H9 (cell line): ENCODE measurements around the gene CTSW. TPM values are rescaled to one million over a fixed set of nuclear protein-coding genes. Genes with fewer than 3 reads are reported as not detected.

Experiments used
- DNase-seq: peaks from one replicate; pipeline ENCODE4 v3.0.0-alpha.2; 2017
- H2AFZ ChIP-seq: one replicate; pipeline ENCODE4 v1.6.1; 2013; ENCODE audit warnings: mild to moderate bottlenecking, low read length, control low read depth, moderate library complexity
- H2AK5ac ChIP-seq: 2 replicates; pipeline ENCODE4 v1.6.1; 2013; ENCODE audit warnings: low read length, control low read depth, mixed read lengths; ENCODE audit not compliant: insufficient read length
- H2BK120ac ChIP-seq: one replicate; pipeline ENCODE4 v1.6.1; 2013; ENCODE audit warnings: low read depth, mild to moderate bottlenecking, low read length, control low read depth, inconsistent platforms; ENCODE audit not compliant: poor library complexity, severe bottlenecking
- H2BK12ac ChIP-seq: 2 replicates; pipeline ENCODE4 v1.6.1; 2013; ENCODE audit warnings: low read length, control low read depth, mixed read lengths, low read depth; ENCODE audit not compliant: insufficient read length
- H2BK15ac ChIP-seq: 2 replicates; pipeline ENCODE4 v1.6.1; 2013; ENCODE audit warnings: low read depth, low read length, control low read depth
- H2BK20ac ChIP-seq: one replicate; pipeline ENCODE4 v1.6.1; 2013; ENCODE audit warnings: low read depth, mild to moderate bottlenecking, low read length, control low read depth, inconsistent platforms; ENCODE audit not compliant: poor library complexity, severe bottlenecking
- H2BK5ac ChIP-seq: 2 replicates; pipeline ENCODE4 v1.6.1; 2013; ENCODE audit warnings: low read length, control low read depth, mixed read lengths; ENCODE audit not compliant: insufficient read length
- H3K14ac ChIP-seq: 2 replicates; pipeline ENCODE4 v1.6.1; 2013; ENCODE audit warnings: low read length, control low read depth; ENCODE audit not compliant: insufficient read depth
- H3K18ac ChIP-seq: 2 replicates; pipeline ENCODE4 v1.6.1; 2013; ENCODE audit warnings: low read depth, mild to moderate bottlenecking, mixed read lengths, low read length, control low read depth; ENCODE audit not compliant: insufficient read length
- H3K23ac ChIP-seq: 2 replicates; pipeline ENCODE4 v1.6.1; 2013; ENCODE audit warnings: low read length, control low read depth, mixed read lengths, low read depth; ENCODE audit not compliant: insufficient read length
- H3K23me2 ChIP-seq: 2 replicates; pipeline ENCODE4 v1.6.1; 2013; ENCODE audit warnings: low read depth, mild to moderate bottlenecking, mixed read lengths, low read length, control low read depth; ENCODE audit not compliant: insufficient read length, poor library complexity, severe bottlenecking
- H3K27ac ChIP-seq: 2 replicates; pipeline ENCODE4 v1.5.1; 2013; ENCODE audit warnings: low read length, control low read depth, mixed read lengths, low read depth; ENCODE audit not compliant: insufficient read length
- H3K27me3 ChIP-seq: 2 replicates; pipeline ENCODE4 v1.6.1; 2013; ENCODE audit warnings: low read length, control low read depth, inconsistent platforms; ENCODE audit not compliant: insufficient read depth
- H3K4ac ChIP-seq: 2 replicates; pipeline ENCODE4 v1.6.1; 2013; ENCODE audit warnings: low read depth, mild to moderate bottlenecking, control low read depth, inconsistent platforms, low read length, moderate library complexity
- H3K4me1 ChIP-seq: 2 replicates; pipeline ENCODE4 v1.6.1; 2013; ENCODE audit warnings: low read length, control low read depth, inconsistent platforms; ENCODE audit not compliant: insufficient read depth
- H3K4me2 ChIP-seq: 2 replicates; pipeline ENCODE4 v1.6.1; 2013; ENCODE audit warnings: low read length, control low read depth, mixed read lengths; ENCODE audit not compliant: insufficient read length, insufficient read depth
- H3K56ac ChIP-seq: 2 replicates; pipeline ENCODE4 v1.6.1; 2013; ENCODE audit warnings: low read depth, mild to moderate bottlenecking, mixed read lengths, low read length, control low read depth; ENCODE audit not compliant: insufficient read length
- H3K79me1 ChIP-seq: 2 replicates; pipeline ENCODE4 v1.6.1; 2013; ENCODE audit warnings: low read depth, mild to moderate bottlenecking, moderate library complexity, low read length, control low read depth, inconsistent platforms; ENCODE audit not compliant: insufficient read depth, poor library complexity, severe bottlenecking
- H3K79me2 ChIP-seq: 2 replicates; pipeline ENCODE4 v1.6.1; 2013; ENCODE audit warnings: low read length, control low read depth, inconsistent platforms; ENCODE audit not compliant: insufficient read depth
- H3K9ac ChIP-seq: 2 replicates; pipeline ENCODE4 v1.6.1; 2013; ENCODE audit warnings: low read length, control low read depth, mixed read lengths; ENCODE audit not compliant: insufficient read length; ENCODE audit errors: extremely low read depth
- H3K9me3 ChIP-seq: one replicate; pipeline ENCODE4 v1.6.1; 2013; ENCODE audit warnings: low read depth, low read length, inconsistent platforms; ENCODE audit not compliant: control insufficient read depth
- H3T11ph ChIP-seq: one replicate; pipeline ENCODE4 v1.6.1; 2013; ENCODE audit warnings: mild to moderate bottlenecking, low read length, control low read depth, inconsistent platforms
- H4K20me1 ChIP-seq: one replicate; pipeline ENCODE4 v1.6.1; 2013; ENCODE audit not compliant: control insufficient read depth, insufficient read length, insufficient read depth
- H4K5ac ChIP-seq: 2 replicates; pipeline ENCODE4 v1.6.1; 2013; ENCODE audit warnings: low read depth, mild to moderate bottlenecking, mixed read lengths, low read length, control low read depth; ENCODE audit not compliant: insufficient read length
- H4K8ac ChIP-seq: replicated peaks from 2 replicates; pipeline ENCODE4 v1.6.1; 2013; ENCODE audit warnings: low read length, control low read depth, mixed read lengths, low read depth; ENCODE audit not compliant: insufficient read length
- H4K91ac ChIP-seq: 2 replicates; pipeline ENCODE4 v1.6.1; 2013; ENCODE audit warnings: low read depth, mild to moderate bottlenecking, moderate library complexity, mixed read lengths, low read length, control low read depth; ENCODE audit not compliant: insufficient read length
- H3K27ac Mint-ChIP-seq, 3 experiments: 2 replicates in 2 of 3; 3 replicates in 1 of 3; pipeline ENCODE4 v1.8.0; 2020 to 2021; ENCODE audit warnings: mixed read lengths in 3 of 3, mild to moderate bottlenecking in 1 of 3, moderate library complexity in 1 of 3
- H3K27me3 Mint-ChIP-seq: 2 replicates; pipeline ENCODE4 v1.8.0; 2021; ENCODE audit warnings: low read depth, mild to moderate bottlenecking, moderate library complexity, mixed read lengths
- H3K36me3 Mint-ChIP-seq, 3 experiments: 2 replicates in 2 of 3; 3 replicates in 1 of 3; pipeline ENCODE4 v1.8.0; 2020 to 2021; ENCODE audit warnings: low read depth in 3 of 3, mixed read lengths in 3 of 3; ENCODE audit not compliant: insufficient read depth in 1 of 3
- H3K4me1 Mint-ChIP-seq, 2 experiments: 2 replicates each; pipeline ENCODE4 v1.8.0; 2020; ENCODE audit warnings: mixed read lengths in 2 of 2
- H3K4me3 Mint-ChIP-seq, 2 experiments: 2 replicates in 1 of 2; 3 replicates in 1 of 2; pipeline ENCODE4 v1.8.0; 2020 to 2021; ENCODE audit warnings: mild to moderate bottlenecking in 2 of 2, mixed read lengths in 2 of 2, moderate library complexity in 1 of 2
- H3K9me3 Mint-ChIP-seq, 2 experiments: 2 replicates in 1 of 2; 3 replicates in 1 of 2; pipeline ENCODE4 v1.8.0; 2020; ENCODE audit warnings: mild to moderate bottlenecking in 2 of 2, mixed read lengths in 2 of 2, moderate library complexity in 1 of 2
- CTCF ChIP-seq: fragments of 200-600 bp; sonication (generic); conservative IDR thresholded peaks from 3 replicates; pipeline ENCODE4 v1.8.0; 2021; ENCODE audit warnings: antibody characterized with exemption, mild to moderate bottlenecking
- WGBS: extraction: QIAGEN DNeasy Blood & Tissue Kit; methylation state at CpG from one replicate; pipeline ENCODE4 v1.1.7; 2013; ENCODE audit warnings: missing lambda C conversion rate, low lambda C conversion rate, mixed read lengths; ENCODE audit not compliant: insufficient read length; ENCODE audit errors: extremely low coverage; 5-methylcytosine and 5-hydroxymethylcytosine counted together
- total RNA-seq: library from RNA; stranded (reverse); gene quantifications from 2 replicates; pipeline ENCODE4 v1.2.1, GENCODE V29; 2021

Gene CTSW
- total RNA-seq, 1 experiment from 2014 or later = not detected

- no peak overlapping the region for H2BK15ac ChIP-seq
- H4K8ac ChIP-seq = no peak overlapping the region
- no peak overlapping the region for H3T11ph ChIP-seq
- H3K18ac ChIP-seq = peak overlapping the region; percentile 65
- no peak overlapping the region for H2AK5ac ChIP-seq
- H3K14ac ChIP-seq = peak overlapping the region; percentile 62; the same call in 1 of the 2 replicates
- no peak overlapping the region for H2BK5ac ChIP-seq
- peak; percentile 67 for DNase-seq
- H3K23me2 ChIP-seq = peaks cover 9% of the 10 kb centered on the region
- no peak overlapping the region for H3K56ac ChIP-seq
- Mint-ChIP-seq H3K9me3 (no peaks in the 10 kb centered on the region; a peak in 1 of 5 replicates), H3K4me1 (peaks cover 14 to 17% of the 10 kb centered on the region in 2 experiments), H3K4me3 (peak overlapping the region; percentile 78 to 80), H3K27me3 (peaks cover 69% of the 10 kb centered on the region), H3K36me3 (peaks cover 0 to 23% (median 0%) of the 10 kb centered on the region in 3 experiments; a peak in 2 of 7 replicates), H3K27ac (0 out of 7 replicates have a peak overlapping the region, but pooled peaks of 1 of the 3 experiments have one; percentile 14)
- no peak overlapping the region for H4K5ac ChIP-seq
- H2BK120ac ChIP-seq = no peak overlapping the region
- no peak overlapping the region for H3K4ac ChIP-seq
- WGBS = no CpG with 5 or more reads among the region's 78 CpGs
- H3K79me1 ChIP-seq = no peaks in the 10 kb centered on the region
- H3K79me2 ChIP-seq = no peaks in the 10 kb centered on the region
- H2BK12ac ChIP-seq = no peak overlapping the region
- H4K91ac ChIP-seq = no peak overlapping the region
- no peaks in the 10 kb centered on the region for H3K9me3 ChIP-seq
- TF ChIP-seq CTCF = no peak
- H3K9ac ChIP-seq = no peak overlapping the region
- no peak overlapping the region for H3K27ac ChIP-seq
- H2BK20ac ChIP-seq = no peak overlapping the region
- H3K23ac ChIP-seq = no peak overlapping the region
- no peaks in the 10 kb centered on the region for H3K4me1 ChIP-seq
- no peak overlapping the region for H2AFZ ChIP-seq
- no peaks in the 10 kb centered on the region for H4K20me1 ChIP-seq
- peak overlapping the region; percentile 86 for H3K4me2 ChIP-seq
- peaks cover 17% of the 10 kb centered on the region; the same call in 1 of the 2 replicates for H3K27me3 ChIP-seq
Observed at GRCh38 chr11:65899356-65900124, 19.9 kb downstream of the CTSW start.
